Stimulated activated CD4-positive, alpha-beta T cell treated with anti-CD3 and anti-CD28 coated beads, Interleukin-4, amount 100 ng/mL, for 4 hours (primary cell): ENCODE results near the gene TGM3.

Experiments
- DNase-seq, 2 experiments: peaks; one replicate each; pipeline ENCODE4 v3.0.0-alpha.2; 2020

TGM3 gene

DNA sequence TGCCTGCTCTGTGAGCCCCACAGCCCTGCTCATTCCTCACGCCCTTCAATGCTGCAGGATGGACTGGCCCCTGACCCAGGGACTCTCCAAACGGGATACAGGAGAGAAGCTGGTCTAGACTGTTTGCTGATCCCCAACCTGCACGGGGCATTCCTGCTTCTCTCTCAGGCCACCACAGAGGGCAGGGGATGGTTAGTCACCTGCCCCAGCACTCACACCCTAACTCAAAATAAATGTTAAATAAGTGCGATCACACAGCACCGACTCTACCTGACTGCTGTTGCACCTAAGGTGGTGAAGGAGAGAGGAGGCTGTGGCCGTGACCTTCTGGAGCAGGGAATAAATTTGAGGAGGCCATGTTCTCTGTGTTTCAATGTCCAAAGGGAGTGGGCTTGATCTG, 45.0 kb downstream of the TGM3 start:
- DNase-seq = no peak

DNA sequence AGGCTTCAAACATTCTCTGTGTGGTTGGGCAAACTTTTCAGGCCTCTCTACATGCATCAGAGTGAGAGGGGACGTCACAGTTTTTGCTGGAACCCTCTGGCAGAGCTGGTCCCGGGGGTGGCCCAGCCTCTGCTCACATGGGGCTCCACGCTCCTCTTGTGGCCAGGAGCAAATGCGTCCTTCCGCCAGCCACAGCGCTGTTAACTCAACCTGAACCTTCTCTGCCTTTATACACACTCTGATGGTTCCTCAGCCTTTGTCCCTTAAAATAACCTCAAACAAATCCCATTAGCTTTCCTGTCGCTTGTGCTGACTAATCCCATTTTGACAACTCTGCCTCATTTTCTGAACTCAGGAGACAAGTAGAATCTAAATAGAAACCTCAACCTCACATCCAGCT, 45.5 kb downstream of the TGM3 start:
- DNase-seq = no peak

DNA sequence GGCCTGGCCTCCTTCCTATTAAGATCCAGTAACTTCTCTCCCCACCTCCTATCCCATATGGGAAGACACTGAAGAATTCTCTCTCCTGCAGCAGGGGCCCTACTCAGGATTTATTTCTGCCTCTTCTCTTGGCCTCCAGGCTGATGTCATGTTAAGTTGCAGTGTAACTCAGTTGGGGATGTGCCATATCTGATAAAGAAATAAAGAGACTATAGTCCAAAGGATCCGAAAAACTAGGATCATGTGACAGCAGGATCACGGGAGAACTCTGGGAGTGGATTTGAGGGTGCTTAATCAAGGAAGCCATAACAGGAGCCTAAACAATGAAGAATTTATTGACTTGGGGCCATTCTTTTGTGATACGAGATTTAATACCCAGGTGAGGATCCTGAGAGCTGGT, 46.4 kb downstream of the TGM3 start:
- DNase-seq = no peak

DNA sequence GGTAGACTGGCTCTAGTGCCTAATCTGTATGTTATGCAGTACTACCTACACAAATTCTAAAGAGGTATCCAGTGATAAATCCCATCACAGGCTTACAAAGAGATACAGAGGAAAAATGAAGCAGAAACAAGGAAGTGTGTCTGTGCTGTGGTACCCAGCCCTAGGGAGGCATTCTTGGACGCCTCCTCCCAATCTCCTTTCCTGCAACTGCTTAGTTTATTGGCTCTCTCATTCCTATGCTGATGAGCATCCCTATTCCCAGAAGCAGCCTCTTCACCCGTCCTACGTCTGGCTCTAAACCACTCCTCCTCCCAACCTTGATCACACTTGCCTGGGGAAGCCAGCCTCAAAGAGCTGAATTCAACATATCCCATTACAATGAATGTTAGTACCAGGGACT, 50.4 kb downstream of the TGM3 start:
- DNase-seq = no peak

DNA sequence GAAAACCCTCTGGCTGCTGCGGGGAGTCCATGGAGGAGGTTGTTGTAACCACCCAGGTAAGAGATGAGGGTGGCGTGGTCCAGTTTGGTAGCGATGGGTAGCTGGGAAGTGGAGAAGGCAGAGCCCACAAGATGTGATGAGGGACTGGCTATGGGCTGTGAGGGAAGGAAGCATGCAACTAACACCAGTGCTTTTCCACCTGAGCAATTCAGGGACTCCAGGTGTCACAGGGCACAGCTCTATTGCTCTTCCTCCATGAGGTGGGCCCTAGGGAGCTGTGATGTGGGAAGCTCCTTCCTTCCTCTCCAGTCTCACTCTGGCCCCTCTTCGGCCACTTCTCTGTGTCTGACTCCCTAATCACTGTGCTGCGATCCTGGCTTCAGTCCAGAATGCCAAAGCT, 52.5 kb downstream of the TGM3 start:
- no peak for DNase-seq

DNA sequence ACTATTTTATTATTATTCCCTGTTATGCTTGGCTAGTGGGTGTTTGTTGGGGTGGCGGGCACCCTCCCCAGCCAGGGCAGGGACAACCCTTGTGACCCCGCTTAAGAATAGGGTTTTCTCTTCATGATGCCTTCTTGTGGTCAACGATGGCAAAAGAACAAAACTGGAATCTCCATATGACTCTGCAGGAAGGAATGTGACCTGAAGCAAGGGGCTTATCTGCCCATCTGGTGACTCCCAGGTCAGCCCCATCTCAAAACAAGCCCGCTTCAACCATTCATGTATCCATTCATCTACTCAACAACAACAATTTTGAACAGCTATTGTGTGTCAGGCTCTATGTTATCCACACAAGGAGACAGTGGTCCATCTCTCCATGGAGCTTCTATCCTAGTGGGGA, 54.0 kb downstream of the TGM3 start:
- no peak for DNase-seq

DNA sequence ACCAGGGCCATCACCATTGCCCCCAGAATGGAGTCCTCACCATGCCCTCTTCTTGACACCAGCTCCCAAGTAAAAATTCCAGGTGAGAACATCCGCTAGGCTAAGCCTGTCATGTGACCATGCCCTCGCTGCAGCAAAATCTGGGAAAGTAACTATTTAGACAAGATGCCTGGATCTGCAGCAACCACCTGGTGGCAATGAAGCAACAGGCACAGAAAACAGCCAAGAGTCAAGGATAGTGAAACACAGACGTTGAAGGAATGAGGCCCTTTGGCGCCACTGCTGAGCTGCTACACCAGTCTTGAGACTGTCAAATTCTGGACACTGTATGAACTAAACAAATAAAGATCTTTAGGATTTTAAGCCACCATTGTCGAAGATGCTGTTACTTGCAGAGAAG, 54.8 kb downstream of the TGM3 start:
- DNase-seq = no peak

DNA sequence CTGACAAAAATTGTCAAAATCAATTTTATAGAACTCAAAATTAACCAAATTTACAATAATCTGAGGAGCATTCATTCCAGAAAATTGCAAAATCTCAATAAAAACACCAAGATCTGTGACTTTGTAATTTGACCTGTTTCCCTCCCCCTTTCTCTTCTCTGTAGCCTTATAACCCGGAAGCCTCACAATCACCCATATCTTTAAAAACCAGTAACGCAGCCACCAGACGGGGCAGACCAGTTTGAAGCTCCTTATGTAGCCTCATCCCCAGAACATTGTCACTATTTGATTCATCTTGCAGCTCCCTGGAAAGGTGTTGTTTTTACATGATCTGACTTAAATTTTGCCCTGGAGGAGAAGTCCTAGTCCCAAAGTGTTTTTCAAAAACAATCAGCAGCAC, 57.4 kb downstream of the TGM3 start:
- no peak for DNase-seq

DNA sequence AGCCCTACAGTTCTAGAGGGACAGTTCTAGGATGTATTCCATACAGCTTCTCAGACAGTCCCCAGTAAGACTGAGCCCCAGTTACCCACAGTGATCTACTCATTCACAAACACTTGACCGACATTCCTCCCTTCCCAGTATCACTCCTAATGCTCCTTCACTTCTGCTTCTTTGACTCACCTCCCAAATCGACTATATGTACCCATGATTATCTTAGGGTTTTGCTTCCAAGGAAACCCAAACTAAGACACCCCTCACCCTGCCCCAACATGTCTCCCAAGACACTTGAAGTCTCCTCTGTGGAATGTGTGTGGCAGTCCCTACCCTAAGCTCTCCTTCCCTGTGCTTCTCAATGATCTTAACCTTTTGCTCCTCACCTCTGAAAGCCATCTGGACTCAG, 61.3 kb downstream of the TGM3 start:
- no peak for DNase-seq

DNA sequence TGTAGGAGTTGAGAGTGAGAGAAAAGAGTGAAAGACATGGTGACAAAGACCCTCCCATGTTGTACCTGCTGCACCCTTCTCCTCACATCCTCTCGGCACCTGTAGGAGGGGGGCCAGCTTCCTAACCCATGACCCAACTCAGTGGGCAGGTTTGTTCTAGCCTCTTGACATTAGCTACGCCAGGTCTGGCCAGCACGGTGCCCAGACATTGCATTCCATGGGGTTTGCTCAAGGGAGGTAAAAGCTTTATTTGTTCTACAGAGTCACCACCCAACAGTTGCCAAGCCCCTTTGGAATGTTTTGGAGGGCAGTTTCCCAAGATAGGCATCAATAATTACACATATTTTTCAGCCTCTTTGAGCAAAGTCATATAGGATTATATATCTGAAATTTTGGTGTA, 62.2 kb downstream of the TGM3 start:
- no peak for DNase-seq

DNA sequence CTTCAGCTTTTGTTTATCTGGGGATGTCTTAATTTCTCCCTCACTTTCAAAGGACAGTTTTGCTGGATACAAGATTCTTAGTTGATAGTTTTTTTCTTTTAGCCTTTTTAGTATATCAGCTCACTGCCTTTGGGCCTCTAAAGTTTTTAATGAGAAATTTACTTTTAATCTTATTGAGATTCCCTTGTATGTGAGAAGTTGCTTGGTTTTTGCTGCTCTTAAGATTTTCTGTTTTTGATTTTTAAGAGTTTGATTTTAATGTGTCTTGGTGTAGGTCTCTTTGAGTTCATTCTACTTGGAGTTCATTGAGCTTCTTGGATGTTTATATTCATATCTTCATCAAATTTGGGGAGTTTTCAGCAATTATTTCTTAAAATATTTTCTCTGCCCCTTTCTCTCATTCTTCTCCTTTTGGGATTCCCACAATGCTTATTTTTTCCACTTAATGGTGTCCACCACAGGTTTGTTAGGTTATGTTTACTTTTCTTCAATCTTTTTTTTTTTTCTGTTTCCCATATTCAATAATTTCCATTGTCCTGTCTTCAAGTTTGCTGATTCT, 65.3 kb downstream of the TGM3 start:
- DNase-seq = no peak

DNA sequence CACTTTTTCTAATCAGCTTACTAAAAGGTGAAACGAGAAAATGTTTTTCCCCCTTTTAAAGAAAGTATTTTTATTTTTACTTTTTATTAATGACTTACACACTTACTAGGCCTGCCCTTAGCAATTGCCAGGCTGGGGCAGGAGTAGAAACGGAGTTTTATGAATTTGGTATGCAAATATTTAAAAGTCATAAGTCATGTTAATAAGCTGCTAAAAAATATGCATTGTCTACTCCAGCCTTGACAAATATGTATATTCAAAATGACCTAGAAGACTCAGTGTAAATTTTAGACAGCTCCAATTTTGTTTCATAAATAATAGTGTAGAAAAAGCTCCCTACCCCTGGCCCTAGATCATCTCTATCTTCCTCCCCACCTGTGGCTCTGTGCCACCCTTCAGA, 67.4 kb downstream of the TGM3 start:
- no peak for DNase-seq

DNA sequence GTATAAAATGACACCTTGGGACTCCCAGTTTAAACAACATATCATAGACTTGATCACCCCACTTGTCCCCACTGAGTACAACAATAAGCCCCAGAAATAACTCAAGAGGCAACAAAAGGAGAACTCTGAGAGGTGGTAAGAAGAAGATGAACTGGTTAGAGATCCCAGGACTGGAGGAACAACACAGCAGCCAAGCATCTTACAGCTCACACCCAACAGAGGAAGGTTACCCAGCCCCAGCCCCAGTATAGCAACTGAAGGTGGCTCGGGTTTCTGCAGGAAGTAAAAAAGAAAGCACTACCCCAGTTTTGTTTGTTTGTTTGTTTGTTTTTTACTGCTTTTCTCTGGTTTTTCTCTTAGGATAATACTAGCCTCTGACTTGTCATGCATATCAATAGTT, 67.8 kb downstream of the TGM3 start:
- DNase-seq = no peak

DNA sequence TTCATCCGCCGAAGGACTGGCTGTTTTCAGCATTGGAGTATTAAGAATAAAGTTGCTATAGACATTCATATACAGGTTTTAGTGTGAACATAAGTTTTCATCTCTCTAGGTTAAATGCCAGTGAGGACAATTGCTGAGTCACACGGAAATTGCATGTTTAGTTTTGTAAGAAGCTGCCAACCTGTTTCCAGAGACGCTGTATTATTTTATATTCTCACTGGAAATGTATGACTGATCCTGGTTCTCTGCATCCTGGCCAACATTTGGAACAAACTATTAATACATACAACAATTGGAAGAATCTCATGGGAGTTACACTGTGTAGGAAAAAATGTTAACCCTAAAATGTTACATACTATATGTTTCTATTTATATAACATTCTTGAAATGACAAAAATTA, 68.2 kb downstream of the TGM3 start:
- no peak for DNase-seq

DNA sequence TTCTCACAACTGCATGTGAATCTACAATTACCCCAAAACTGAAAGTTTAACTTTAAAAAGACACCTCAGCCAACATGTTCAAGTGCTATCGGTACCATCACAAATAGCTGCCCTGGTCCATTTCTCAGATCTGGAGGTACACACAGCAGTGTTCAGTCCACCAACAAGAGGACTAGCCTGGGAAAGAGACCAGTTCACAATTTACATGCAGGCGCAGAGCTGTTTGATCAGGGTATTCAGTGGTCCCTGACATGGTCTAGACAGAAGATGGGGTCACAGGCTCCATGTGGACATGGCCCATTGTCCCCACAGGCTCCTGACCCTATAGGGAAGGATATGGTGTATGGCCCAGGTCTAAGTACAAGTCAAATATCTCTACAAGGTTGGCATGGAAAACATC, 69.3 kb downstream of the TGM3 start:
- DNase-seq = no peak

DNA sequence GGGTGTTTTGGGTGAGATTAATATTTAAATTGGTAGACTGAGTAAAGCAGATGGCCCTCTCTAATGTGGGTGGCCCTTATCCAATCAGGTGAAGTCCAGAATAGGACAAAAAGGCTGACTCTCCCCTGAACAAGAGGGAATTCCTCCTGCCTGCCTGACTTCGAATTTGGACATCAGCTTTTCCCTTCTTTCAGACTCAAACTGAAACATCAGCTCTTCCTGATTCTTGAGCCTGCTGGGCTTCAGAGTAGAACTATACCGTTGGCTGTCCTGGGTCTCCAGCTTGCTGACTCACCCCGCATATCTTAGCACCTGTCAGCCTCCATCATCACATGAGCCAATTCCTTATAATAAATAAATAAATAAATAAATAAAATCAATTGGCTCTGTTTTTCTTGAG, 69.9 kb downstream of the TGM3 start:
- no peak for DNase-seq

DNA sequence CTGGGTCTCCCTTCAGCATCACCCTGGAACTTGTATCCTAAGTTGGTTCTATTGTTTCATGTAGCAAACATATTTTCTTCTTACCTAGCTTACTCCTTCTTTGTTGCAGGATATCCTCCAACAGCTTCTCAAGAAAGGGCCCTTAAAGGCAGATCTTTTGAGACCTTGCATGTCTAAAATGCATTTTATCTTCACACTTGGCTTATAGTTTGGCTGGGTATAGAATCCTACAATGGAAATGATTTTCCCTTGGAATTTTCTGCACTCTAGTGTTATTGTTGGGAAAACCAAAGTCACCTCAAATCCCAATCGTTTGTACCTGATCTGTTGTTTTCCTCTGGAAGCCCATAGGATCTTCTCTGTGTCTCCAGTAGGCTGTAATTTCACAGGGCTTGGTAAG, 72.8 kb downstream of the TGM3 start:
- no peak for DNase-seq

DNA sequence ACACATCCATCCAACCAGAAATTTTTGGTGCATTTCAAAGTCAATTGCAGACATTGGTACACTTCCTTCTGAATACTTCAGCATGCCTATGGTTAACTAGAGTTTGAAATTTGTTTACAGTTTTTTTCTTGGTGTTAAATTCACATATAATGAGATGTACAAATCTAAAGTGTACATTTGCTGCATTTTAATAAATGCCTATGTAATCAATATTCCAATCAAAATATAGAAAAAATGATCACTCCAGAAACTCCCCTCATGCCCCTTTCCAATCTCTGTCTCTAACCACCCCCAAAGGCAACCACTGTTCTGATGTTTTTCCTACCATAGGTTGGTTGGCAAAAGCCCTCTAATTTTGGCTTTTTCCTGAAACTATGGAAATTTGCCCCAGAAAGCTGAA, 77.3 kb downstream of the TGM3 start:
- DNase-seq = no peak

DNA sequence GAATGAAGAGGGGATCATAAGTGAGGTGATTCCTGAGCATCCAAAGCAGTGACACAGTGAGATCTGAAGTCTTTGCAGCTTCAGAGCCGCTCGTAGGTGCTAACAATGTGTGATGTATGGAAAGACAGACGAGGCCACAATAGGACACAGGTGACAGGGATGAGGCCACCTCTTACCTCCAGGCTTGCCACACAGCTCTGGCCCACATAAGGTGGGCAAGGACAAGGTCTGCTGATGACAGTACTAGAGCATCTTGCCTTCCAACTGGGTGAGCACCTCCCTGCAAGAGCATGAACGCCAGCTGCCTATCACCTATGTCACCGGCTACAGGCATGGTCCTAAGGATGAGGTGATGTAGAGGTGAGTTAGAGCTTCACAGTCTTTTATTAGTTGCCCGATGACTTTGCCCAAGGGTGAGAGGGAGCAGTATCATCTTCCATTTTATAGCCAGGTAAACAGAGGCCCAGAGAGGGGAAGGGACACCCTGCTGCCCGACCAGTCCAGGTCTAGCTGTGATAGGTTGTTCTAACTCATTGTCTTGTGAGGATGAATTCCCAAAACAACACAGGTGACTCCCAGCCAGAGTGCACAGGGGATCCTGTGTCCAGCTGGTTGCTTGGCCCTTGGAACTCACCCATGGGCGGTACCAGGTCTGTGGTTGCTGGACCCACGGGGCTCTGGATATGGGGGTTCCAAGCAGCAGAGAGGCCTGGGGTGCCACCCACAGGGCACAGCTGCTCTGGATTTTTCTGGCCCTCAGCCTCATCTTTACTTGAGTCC, 78.7 kb downstream of the TGM3 start:
- no peak for DNase-seq

DNA sequence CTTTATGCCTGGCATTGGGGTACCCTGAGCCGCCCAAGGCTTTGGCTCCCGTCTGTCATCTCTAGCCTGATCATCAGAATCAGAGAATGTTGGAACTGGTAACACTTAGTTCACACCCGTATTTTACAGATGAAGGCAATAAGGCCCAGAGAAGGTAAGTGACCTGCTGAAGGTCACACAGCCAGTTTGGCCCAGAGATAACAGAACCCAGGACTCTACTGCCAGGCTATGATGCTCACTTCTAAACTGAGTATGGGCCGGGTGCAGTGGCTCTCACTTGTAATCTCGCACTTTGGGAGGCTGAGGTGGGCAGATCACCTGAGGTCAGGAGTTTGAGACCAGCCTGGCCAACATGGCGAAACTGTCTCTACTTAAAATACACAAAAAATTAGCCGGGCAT, 83.1 kb downstream of the TGM3 start:
- no peak for DNase-seq

DNA sequence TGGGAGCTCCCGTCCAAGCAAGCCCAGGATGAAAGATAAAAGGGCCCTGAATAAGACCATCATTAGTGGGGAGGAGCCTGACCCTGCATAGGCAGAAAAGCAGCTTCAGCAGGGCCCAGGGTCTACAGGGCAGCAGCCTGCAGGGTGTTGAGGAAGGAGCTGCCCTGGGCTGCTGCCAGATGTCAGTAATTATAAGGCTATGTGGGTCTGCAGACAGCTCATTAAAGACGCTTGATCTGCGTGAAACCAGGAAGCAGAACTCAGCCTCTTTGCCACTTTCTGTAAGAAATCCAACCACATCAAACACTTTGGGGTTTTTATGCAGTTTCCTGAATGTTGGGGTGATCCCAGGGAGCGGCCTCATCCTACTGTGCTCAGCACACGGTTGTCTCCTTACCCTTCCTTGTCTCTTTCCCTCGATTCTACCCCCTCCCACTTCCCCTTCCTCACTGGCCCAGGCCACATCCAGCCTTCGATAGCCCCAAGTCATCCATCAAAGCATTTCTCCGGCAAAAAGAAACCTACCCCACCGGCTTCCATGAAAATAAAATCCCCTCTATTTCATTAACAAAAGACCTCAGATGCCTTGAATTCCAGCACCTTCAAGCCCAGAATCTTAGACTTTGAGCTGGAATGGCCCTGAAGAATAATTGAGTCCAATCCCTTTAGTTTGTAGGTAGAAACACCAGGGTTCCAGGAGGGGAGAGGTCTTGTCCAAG, 83.9 kb downstream of the TGM3 start:
- DNase-seq = no peak

DNA sequence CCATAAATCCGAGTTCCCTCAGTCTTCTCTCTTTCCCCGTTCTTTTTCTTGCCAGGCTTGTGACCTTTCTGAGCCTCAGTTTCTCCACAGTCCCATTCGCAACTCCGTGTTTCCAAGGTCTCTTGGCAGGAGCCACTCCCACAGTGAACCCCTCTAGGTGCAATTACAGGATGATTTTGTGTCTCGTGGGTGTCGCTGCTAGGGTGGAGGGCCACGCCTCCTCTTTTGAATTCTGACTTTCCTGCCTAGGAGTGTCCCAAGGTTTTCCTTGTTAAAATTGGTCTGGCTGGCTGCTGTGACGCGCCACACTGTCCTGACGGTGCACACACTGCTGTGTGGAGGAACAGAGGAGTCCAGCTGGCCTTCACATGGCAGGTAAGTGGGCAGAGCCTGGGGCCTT, 84.8 kb downstream of the TGM3 start, which contains the start of gene TGM6:
Gene TGM6 (plus strand): TSS at position 301 of the 400 bp plus-strand sequence. CDS start 68 bp downstream, at position 369.
- no peak for DNase-seq

DNA sequence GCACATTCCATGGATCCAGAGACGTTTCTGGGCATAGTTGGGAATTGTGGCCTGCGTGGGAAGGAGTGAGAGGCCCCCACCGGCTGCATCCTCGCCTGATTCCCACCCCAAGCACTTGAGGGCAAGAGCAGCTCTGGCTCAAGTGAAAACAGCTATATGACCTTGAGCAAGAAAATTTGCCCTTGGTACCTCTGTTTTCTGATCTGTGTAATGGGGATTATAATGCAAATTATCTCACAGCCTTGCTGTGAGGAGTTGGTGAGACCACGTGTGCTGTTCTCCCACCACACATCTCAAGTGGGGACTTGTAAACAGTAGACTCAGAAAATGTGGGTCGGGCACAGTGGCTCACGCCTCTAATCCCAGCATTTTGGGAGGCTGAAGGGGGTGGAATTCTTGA, 85.5 kb downstream of the TGM3 start:
- no peak for DNase-seq

DNA sequence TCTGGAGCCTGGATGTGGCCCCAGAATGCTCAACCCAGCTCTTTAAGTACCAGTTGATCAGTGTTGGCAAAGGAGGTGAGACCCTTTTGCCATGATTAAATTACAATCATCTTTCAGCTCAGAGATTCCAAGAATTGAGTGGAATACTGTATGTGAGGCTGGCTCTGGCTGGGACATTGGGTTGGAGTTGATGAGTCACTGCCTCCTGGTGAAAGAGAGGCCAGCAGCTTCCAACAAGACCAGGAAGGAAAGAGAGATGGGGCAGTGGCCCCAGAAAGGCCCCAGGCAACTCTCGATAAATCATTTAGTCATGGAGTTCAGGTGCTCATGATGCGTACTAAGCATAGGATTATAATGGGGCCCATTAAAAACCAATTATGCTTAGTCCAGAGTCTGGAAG, 87.0 kb downstream of the TGM3 start:
- DNase-seq = no peak
